GM21619 (cell line): ENCODE results near the gene ANKRD62.
"Not testable (repeated sequence)": the region's sequence is repeated elsewhere in the genome, so short reads cannot be mapped to it uniquely, and the experiment has no call there.

Experiments
- ATAC-seq: cut with Tn5 transposase; IDR thresholded peaks from one replicate; pipeline ENCODE4 v1.9.1; 2021; ENCODE audit not compliant: unreplicated experiment

ANKRD62 gene

GRCh38 chr18:12065397-12065796 is 28.2 kb upstream of the ANKRD62 start:
- no peak for ATAC-seq

- no peak for ATAC-seq
Observed at GRCh38 chr18:12066910-12067511, 26.6 kb upstream of the ANKRD62 start.

GRCh38 chr18:12067671-12068070 is 26.0 kb upstream of the ANKRD62 start:
- no peak for ATAC-seq

- not testable (repeated sequence) for ATAC-seq
Observed at GRCh38 chr18:12068316-12068949, 25.2 kb upstream of the ANKRD62 start.

GRCh38 chr18:12068950-12069320 is 24.7 kb upstream of the ANKRD62 start:
- ATAC-seq = no peak

- ATAC-seq = not testable (repeated sequence)
Observed at GRCh38 chr18:12071066-12071465, 22.6 kb upstream of the ANKRD62 start.

GRCh38 chr18:12072996-12073395 is 20.6 kb upstream of the ANKRD62 start:
- ATAC-seq = no peak

GRCh38 chr18:12074736-12075135 is 18.9 kb upstream of the ANKRD62 start:
- ATAC-seq = no peak

GRCh38 chr18:12076424-12077140 is 17.1 kb upstream of the ANKRD62 start:
- ATAC-seq = no peak

- not testable (repeated sequence) for ATAC-seq
Observed at GRCh38 chr18:12077994-12078393, 15.6 kb upstream of the ANKRD62 start.

- ATAC-seq = no peak
Observed at GRCh38 chr18:12079491-12080237, 14.0 kb upstream of the ANKRD62 start.

GRCh38 chr18:12085136-12085535 is 8.5 kb upstream of the ANKRD62 start:
- ATAC-seq = no peak

- no peak for ATAC-seq
Observed at GRCh38 chr18:12085786-12086185, 7.9 kb upstream of the ANKRD62 start.

- ATAC-seq = no peak
Observed at GRCh38 chr18:12086249-12086648, 7.4 kb upstream of the ANKRD62 start.

GRCh38 chr18:12086677-12087470 is 6.8 kb upstream of the ANKRD62 start:
- ATAC-seq = no peak

GRCh38 chr18:12087471-12088025 is 6.1 kb upstream of the ANKRD62 start:
- ATAC-seq = no peak

- no peak for ATAC-seq
Observed at GRCh38 chr18:12088096-12088495, 5.5 kb upstream of the ANKRD62 start.

GRCh38 chr18:12088731-12089375 is 4.8 kb upstream of the ANKRD62 start:
- ATAC-seq = no peak

- ATAC-seq = no peak
Observed at GRCh38 chr18:12091538-12092141, 2.0 kb upstream of the ANKRD62 start.
